GM12878 (cell line): ENCODE results near the gene EPB41L1. TPM values are rescaled to one million over a fixed set of nuclear protein-coding genes. Genes with fewer than 3 reads are reported as not detected.

Source experiments
- ATAC-seq: fragments of 200-7000 bp; cut with Tn5 transposase; 3 replicates; pipeline ENCODE4 v1.9.1; 2020; ENCODE audit warnings: mild to moderate bottlenecking, moderate library complexity
- BruUV-seq: library from RNA; stranded (reverse); fragments of 400-500 nt; replicated peaks from 2 replicates; lab custom pipeline; 2021; lab: Mats Ljungman, UMichigan
- CTCF ChIA-PET: fragments of 300-600 bp; sonication (Branson Sonifier 250); formaldehyde crosslinking; extraction: SDS; loops from one replicate; lab custom pipeline; 2021; ENCODE audit warnings: inconsistent platforms; lab: Yijun Ruan, JAX
- POLR2A ChIA-PET: fragments of 350-600 bp; formaldehyde crosslinking; extraction: SDS; loops from one replicate; lab custom pipeline; 2021; ENCODE audit warnings: inconsistent platforms; lab: Charles Lee
- RAD21 ChIA-PET: fragments of 300-600 bp; sonication (Branson Sonifier 250); formaldehyde crosslinking; loops from one replicate; lab custom pipeline; 2023; ENCODE audit warnings: antibody characterized with exemption; ENCODE audit not compliant: unreplicated experiment; lab: Charles Lee
- SMC1A ChIA-PET: fragments of 300-600 bp; sonication (Branson Sonifier 250); formaldehyde crosslinking; loops from one replicate; lab custom pipeline; 2023; ENCODE audit not compliant: unreplicated experiment, uncharacterized antibody; lab: Charles Lee
- DNase-seq: peaks from one replicate; pipeline ENCODE4 v3.0.0-alpha.2; 2011; ENCODE audit warnings: low read depth, low spot score
- FAIRE-seq: peaks from 3 replicates; lab custom pipeline; 2011; peaks lifted over from hg19 to GRCh38; lab: Jason Lieb, UNC
- H2AFZ ChIP-seq: 2 replicates; pipeline ENCODE4 v1.6.0; 2011; ENCODE audit warnings: low read depth, low read length, control low read depth; ENCODE audit not compliant: control insufficient read depth
- H3K27ac ChIP-seq: 2 replicates; pipeline ENCODE4 v1.5.1; 2011; ENCODE audit warnings: control low read depth; ENCODE audit not compliant: control insufficient read depth, insufficient read depth
- H3K27me3 ChIP-seq, 2 experiments: replicated peaks in 1 of 2; 2 replicates each; pipeline versions ENCODE4 v1.6.0 to v1.6.1; 2011; ENCODE audit warnings: low read length in 1 of 2; ENCODE audit not compliant: control insufficient read depth in 2 of 2, insufficient read depth in 2 of 2
- H3K36me3 ChIP-seq, 2 experiments: 2 replicates each; pipeline ENCODE4 v1.5.1; 2011; ENCODE audit warnings: low read length in 1 of 2; ENCODE audit not compliant: control insufficient read depth in 2 of 2, insufficient read depth in 2 of 2
- H3K4me1 ChIP-seq: 2 replicates; pipeline ENCODE4 v1.6.1; 2011; ENCODE audit warnings: mild to moderate bottlenecking, low read length, moderate library complexity, mixed read lengths; ENCODE audit not compliant: control insufficient read depth, insufficient read depth
- H3K4me2 ChIP-seq: 2 replicates; pipeline ENCODE4 v1.6.0; 2011; ENCODE audit warnings: control low read depth; ENCODE audit not compliant: control insufficient read depth, insufficient read depth
- H3K4me3 ChIP-seq: fragments of 200-600 bp; sonication (generic); 2 replicates; pipeline ENCODE4 v1.5.1; 2016
- H3K79me2 ChIP-seq: 2 replicates; pipeline ENCODE4 v1.6.0; 2011; ENCODE audit warnings: low read length; ENCODE audit not compliant: control insufficient read depth, insufficient read depth
- H3K9ac ChIP-seq: 2 replicates; pipeline ENCODE4 v1.8.0; 2011; ENCODE audit warnings: low read length, control low read depth, mixed read lengths; ENCODE audit not compliant: control insufficient read depth, insufficient read depth
- H3K9me3 ChIP-seq: replicated peaks from 3 replicates; pipeline ENCODE4 v1.5.1; 2011; ENCODE audit warnings: mild to moderate bottlenecking, low read length; ENCODE audit not compliant: control insufficient read depth, insufficient read depth
- H4K20me1 ChIP-seq: 2 replicates; pipeline ENCODE4 v1.6.0; 2011; ENCODE audit not compliant: control insufficient read depth, insufficient read depth
- ATF7 ChIP-seq: fragments of 450-650 bp; IDR thresholded peaks from 2 replicates; pipeline ENCODE4 v1.6.1; 2016; ENCODE audit warnings: low read depth, mild to moderate bottlenecking
- BCLAF1 ChIP-seq: fragments of 450-650 bp; IDR thresholded peaks from 2 replicates; pipeline ENCODE4 v1.6.1; 2017; ENCODE audit warnings: antibody characterized with exemption, mild to moderate bottlenecking, moderate library complexity
- BHLHE40 ChIP-seq, 2 experiments: fragments of 450-650 bp in 1 of 2; IDR thresholded peaks; 2 replicates each; pipeline ENCODE4 v1.6.1; 2011 to 2017; ENCODE audit warnings: low read depth in 2 of 2, borderline replicate concordance in 1 of 2, improper control_type of control experiment in 1 of 2, low read length in 1 of 2, mild to moderate bottlenecking in 1 of 2
- BRCA1 ChIP-seq: IDR thresholded peaks from 2 replicates; pipeline ENCODE4 v1.6.1; 2011; ENCODE audit warnings: low read depth, low read length, improper control_type of control experiment
- KLF5 ChIP-seq: fragments of 450-650 bp; IDR thresholded peaks from 2 replicates; pipeline ENCODE4 v1.6.1; 2014; ENCODE audit warnings: mild to moderate bottlenecking; ENCODE audit not compliant: partially characterized antibody
- NFIC ChIP-seq: IDR thresholded peaks from 2 replicates; pipeline ENCODE4 v1.6.1; 2012; ENCODE audit warnings: low read depth, mild to moderate bottlenecking, inconsistent platforms, low read length, moderate library complexity
- RUNX3 ChIP-seq: IDR thresholded peaks from 2 replicates; pipeline ENCODE4 v1.6.1; 2012; ENCODE audit warnings: low read length, inconsistent platforms
- STAT3 ChIP-seq: IDR thresholded peaks from 2 replicates; pipeline ENCODE4 v1.6.1; 2011; ENCODE audit warnings: low read depth, low read length, improper control_type of control experiment
- SUZ12 ChIP-seq: fragments of 200-600 bp; sonication (generic); IDR thresholded peaks from one replicate; pipeline ENCODE4 v1.6.1; 2018; ENCODE audit warnings: antibody characterized with exemption, mild to moderate bottlenecking; ENCODE audit not compliant: unreplicated experiment
- WGBS: methylation state at CpG from one replicate; pipeline ENCODE4 v1.1.6; 2016; ENCODE audit warnings: low lambda C conversion rate; ENCODE audit not compliant: insufficient replicate concordance, insufficient coverage; ENCODE audit errors: missing lambda C conversion rate; 5-methylcytosine and 5-hydroxymethylcytosine counted together
- in situ Hi-C: fragments of 300-500 bp; cut with MboI; formaldehyde crosslinking; loops from 9 replicates; pipeline ENCODE4 v1.14.3; 2018; ENCODE audit warnings: mixed read lengths
- intact Hi-C: fragments of 100-400 bp; cut with micrococcal nuclease; formaldehyde crosslinking; loops from one replicate; pipeline ENCODE4 v1.14.2; 2022; ENCODE audit not compliant: unreplicated experiment
- polyA plus RNA-seq, 11 experiments: library from polyadenylated mRNA; depleted of rRNA in 4 of 11; unstranded in 6 of 11; stranded (reverse) in 5 of 11; fragments of >200 nt; fragmentation: Nextera tagmentation in 4 of 11; fragmentation: Illumina TruSeq in 1 of 11; extraction: Ambion mirVana in 4 of 11; extraction: Trizol in 1 of 11; gene quantifications; 1 replicate in 1 of 11; 2 replicates in 10 of 11; pipeline versions ENCODE4 v1.2.1 to v1.2.3, GENCODE V29; 2011 to 2016; ENCODE audit warnings: inconsistent platforms in 2 of 11, missing spikeins in 2 of 11, low read depth in 1 of 11
- total RNA-seq, 4 experiments: library from RNA; depleted of rRNA in 3 of 4; stranded (reverse); fragments of >200 nt in 3 of 4; fragmentation: Illumina TruSeq in 1 of 4; extraction: Trizol in 1 of 4; gene quantifications; 2 replicates each; pipeline versions ENCODE4 v1.2.1 to v1.2.3, GENCODE V29; 2013 to 2021
- TF ChIP-seq, protein P1 (sequence below): IDR thresholded peaks from 2 replicates; pipeline ENCODE4 v1.6.1; 2012; ENCODE audit warnings: low read length, inconsistent platforms
- TF ChIP-seq, protein P2 (sequence below): IDR thresholded peaks from 2 replicates; pipeline ENCODE4 v1.6.1; 2012; ENCODE audit warnings: low read depth, low read length, improper control_type of control experiment

Gene EPB41L1
- total and polyA plus RNA-seq, 10 of the 15 experiments (the other 5 are each of a cell fraction or from before 2014, with no cell fraction given) = 0.08 to 3.2 (median 0.31) TPM

- Histone ChIP-seq H3K27me3 (peaks cover 7 to 10% of the 10 kb centered on the region in 2 experiments; a peak in 3 of 4 replicates), H3K79me2 (no peaks in the 10 kb centered on the region), H3K9ac (no peak overlapping the region), H3K27ac (no peak overlapping the region), H3K36me3 (no peaks in the 10 kb centered on the region), H3K4me1 (0 out of 2 replicates have a peak, but pooled peaks cover 1% of the 10 kb centered on the region), H3K4me3 (no peak overlapping the region), H3K4me2 (no peak overlapping the region), H4K20me1 (no peaks in the 10 kb centered on the region)
- ChIA-PET SMC1A (interaction anchor here (0.7 kb wide), 1 partner anchor 93 kb away, joined by 3 read pairs; no protein-coding TSS in a partner anchor), POLR2A (no interaction called here), RAD21 (no interaction called here), CTCF (interaction anchor here (1.2 to 22.3 kb wide), 2 partner anchors 52 to 157 kb away, joined by 4 to 717 read pairs; no protein-coding TSS in a partner anchor)
- no TSS peak for BruUV-seq
- DNase-seq (no peak), FAIRE-seq (no peak), ATAC-seq (no peak)
- in situ Hi-C loops (no loop called here), intact Hi-C loops (no loop called here)
- WGBS = 39% methylated on average over 4 of the region's 4 CpGs
- TF ChIP-seq STAT3 (no peak), NFIC (no peak), KLF5 (no peak), BRCA1 (no peak), ATF7 (no peak), SUZ12 (no peak), BHLHE40 (IDR thresholded peaks at IDR 0.05; ENCODE audit: borderline replicate concordance in 1 of 2, low read depth in 2 of 2, low read length in 1 of 2) (no peak), BCLAF1 (no peak), RUNX3 (no peak)
- TF ChIP-seq, protein P1, sequence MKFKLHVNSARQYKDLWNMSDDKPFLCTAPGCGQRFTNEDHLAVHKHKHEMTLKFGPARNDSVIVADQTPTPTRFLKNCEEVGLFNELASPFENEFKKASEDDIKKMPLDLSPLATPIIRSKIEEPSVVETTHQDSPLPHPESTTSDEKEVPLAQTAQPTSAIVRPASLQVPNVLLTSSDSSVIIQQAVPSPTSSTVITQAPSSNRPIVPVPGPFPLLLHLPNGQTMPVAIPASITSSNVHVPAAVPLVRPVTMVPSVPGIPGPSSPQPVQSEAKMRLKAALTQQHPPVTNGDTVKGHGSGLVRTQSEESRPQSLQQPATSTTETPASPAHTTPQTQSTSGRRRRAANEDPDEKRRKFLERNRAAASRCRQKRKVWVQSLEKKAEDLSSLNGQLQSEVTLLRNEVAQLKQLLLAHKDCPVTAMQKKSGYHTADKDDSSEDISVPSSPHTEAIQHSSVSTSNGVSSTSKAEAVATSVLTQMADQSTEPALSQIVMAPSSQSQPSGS = no peak
- TF ChIP-seq, protein P2, sequence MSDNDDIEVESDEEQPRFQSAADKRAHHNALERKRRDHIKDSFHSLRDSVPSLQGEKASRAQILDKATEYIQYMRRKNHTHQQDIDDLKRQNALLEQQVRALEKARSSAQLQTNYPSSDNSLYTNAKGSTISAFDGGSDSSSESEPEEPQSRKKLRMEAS = no peak
- TF ChIP-seq, all 136 proteins: peak for 0
- Histone ChIP-seq H2AFZ (no peak overlapping the region), H3K9me3 (no peaks in the 10 kb centered on the region)
Measured at GRCh38 chr20:36150847-36151539, 3.5 kb upstream of the EPB41L1 start.
